NCI-H2081 (cell line): ENCODE measurements around the gene NKAIN2.
A peak's percentile ranks its signal among the peaks of the same experiment; 100 is the strongest.

ENCODE experiments used
- DNase-seq, 2 experiments: peaks; one replicate each; lab custom pipeline; 2025; lab: John Stamatoyannopoulos, UW

NKAIN2 gene

DNA sequence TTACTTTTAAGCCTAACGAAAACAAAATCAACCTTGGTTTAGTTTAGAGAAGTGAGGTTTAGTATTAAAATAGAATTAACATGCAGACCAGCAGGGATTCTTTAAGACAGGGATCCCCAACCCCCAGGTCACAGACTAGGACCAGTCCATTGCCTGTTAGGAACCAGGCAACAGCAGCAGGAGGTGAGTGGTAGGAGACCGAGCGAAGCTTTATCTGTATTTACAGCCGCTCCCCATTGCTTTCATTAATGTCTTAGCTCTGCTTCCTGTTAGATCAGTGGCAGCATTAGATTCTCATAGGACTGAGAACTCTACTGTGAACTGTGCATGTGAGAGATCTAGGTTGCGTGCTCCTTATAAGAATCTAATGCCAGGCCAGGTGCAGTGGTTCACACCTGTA, 225.9 kb downstream of the NKAIN2 start:
- DNase-seq = no peak

DNA sequence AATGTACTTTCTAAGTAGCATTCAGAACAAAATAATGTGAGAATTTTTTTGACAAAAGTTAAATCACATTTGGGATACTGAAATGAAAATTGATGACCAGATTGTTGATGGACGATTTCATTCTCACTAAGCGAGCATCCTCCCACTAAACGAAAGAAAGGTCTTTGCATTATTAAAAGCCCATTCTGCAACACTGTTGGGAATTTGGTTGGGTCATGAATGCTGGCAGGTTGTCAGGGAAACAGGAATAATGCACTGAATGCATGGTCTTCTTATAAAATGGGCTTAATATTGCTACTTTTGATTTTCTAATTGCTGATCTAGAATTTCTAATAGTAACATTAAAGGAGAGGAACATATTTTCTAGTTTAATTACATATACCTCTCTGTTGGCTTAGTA, 229.8 kb downstream of the NKAIN2 start:
- DNase-seq = peak in 1 of 2 experiments; percentile 4

DNA sequence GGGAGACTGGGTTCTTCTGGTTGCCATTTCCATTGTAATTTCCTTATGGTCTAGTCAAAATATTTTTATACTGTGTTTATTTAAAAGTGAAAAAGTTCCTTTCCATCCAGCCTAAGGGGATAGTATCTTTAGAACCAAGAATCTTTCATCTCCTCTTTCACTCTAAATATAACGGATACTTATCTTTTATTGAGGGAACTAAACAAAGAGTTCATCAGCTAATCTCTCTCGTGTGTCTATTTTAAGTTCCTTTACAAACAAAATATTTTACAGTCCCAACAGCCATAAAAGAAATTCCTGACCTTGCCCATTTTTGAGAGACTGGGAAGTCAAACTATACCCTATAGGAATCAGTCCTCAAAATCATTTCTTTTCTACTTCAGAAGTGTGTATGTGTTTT, 232.7 kb downstream of the NKAIN2 start:
- DNase-seq = no peak

DNA sequence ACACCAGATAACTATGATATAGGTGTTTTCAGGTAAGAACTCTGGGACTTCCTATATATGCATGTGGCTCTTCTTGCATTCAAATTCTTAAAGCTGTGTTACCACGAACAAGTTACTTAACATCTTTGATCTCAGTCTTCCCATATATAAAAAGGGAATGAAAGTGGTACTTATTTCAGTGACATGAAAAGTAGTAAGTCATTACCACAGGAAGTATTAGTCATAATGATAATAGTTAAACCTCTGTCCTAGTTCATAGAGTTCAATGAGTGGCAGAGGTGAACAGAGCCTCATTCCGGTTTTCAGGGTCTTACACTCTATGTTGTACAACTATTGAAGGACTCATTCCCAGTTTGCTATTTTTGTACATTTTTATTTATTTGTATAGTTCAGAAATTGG, 237.0 kb downstream of the NKAIN2 start:
- no peak for DNase-seq

DNA sequence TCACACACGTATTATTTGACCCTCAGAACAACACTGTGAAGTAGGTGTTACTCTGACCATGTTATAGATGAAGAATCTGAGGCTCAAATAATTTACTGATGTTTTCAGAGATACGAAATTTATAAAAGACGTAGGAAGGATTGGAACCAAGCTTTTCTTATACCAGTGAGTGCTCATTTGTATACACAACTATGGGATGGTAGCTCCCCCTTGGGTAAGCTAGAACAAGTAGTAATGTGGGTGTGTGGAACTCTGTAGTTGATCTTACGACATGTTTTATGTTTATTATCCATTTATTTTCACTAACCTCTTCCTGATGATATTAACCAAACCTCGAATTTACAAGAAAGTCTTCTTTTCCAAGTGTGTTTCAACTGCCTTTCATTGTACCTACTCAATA, 248.5 kb downstream of the NKAIN2 start:
- no peak for DNase-seq

DNA sequence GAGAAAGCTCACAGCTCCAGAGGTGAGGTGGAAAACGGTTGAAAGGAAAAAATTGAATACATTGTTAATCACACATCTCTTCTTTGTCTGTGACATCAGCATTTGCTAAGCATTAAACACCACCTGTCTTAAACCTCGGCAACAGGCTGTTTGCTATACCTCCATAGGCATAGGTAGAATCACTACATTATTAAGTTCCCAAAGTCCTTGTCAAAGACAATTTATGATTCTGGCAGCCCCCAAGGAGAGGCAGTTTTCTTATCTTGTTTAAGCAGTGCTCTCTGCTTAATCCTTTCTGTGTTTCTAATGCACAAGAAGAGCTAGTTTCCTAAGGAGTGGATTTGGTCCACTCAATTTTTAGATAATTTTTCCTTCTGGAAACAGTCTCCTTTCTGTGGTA, 249.7 kb downstream of the NKAIN2 start:
- DNase-seq = no peak

DNA sequence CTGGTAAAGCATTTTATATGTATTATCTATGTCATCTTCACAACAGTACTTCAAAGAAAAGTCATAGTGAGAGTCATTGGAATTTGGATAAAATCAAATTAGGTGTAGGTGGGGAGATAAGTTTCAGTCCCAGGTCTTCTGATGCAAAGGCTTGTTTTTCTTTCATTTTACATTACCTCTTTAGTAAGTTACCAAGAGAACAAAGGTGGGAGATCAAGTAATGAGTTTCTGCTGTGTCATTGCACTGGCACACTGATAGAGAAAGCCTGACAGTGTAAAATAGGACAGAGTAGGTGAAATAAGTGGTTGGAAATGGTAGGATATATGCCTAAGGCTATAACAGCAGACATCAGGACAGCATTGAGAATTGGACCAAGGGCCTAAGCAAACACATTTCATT, 250.4 kb downstream of the NKAIN2 start:
- no peak for DNase-seq

DNA sequence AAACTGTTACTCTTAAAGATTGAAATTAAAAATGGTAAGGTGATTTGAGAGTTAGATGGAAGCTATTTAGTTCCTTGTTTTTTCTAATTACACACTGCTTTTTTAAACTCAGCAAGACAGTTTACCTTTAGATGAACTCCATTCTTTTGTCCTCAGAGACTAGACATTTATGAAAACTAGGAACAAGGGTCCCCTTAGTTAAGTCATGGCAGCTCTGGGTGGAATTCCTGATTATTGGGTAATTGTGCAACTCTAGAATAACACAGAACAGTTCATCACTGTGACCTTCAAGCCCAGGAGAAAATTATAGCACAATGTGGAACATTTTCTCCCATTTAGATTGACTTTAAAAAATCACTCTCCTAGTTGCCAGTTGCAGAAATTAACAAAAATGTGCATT, 251.7 kb downstream of the NKAIN2 start:
- DNase-seq = peak in 1 of 2 experiments; percentile 16

DNA sequence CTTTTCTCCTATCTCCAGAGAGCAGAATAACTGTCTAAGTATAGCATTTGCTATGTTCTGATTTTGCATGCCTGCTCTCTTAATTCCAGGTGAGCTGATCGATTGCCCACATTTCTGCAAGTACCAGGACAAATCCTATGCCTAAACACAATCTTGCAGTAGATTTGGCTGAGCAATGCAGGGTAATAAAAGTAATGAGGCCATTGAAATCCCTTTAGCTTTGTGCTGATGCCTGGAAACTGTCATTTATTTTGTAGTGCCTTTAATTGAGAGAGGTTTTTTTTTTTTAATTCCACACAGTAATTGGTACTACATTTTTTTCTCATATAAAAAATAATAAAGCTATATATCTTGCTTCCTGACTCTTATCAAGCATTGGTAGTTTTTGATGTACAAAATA, 252.3 kb downstream of the NKAIN2 start:
- DNase-seq = peak; percentile 42 to 83

DNA sequence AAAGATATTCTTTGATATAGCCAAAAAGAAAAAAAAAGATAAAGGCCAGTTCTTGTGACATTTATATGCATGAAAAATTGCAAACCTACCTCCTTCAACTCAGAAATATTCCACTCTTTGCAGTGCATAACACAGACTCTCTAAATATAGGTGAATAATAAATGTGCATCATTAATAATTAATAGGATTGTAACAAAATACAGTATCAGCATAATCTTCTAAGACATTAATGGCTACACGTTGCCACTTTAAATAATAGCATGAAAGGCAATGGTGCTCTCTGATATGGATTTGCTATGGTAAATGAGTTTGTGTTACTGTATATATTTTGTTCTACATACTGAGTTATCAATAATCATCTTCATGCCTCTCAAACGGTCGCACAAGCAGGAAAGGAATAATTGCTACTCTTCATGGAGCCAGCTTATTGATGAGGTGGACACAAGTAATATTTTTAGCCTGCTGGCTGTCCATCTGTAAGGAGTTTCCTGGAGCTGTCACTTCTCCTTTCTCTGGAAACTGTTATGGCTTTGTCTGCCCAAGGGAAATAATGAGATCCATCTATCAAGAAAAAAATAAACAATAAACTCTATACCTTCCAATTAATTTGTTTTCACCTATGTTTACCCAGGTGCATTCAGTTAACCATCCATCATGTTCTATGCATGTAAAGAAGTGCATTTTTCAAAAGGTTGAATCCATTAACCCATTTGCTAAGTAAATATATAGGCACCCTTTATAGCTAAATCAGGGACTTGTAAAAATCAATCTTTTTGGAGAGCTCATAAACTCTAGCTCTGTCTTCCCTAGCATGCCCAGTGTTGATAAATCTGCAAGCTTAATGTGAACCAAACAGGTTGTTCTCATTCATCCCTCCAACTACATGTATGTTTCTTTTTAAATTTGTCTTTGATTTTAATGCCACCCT, 253.0 kb downstream of the NKAIN2 start:
- peak; percentile 70 to 94 for DNase-seq

DNA sequence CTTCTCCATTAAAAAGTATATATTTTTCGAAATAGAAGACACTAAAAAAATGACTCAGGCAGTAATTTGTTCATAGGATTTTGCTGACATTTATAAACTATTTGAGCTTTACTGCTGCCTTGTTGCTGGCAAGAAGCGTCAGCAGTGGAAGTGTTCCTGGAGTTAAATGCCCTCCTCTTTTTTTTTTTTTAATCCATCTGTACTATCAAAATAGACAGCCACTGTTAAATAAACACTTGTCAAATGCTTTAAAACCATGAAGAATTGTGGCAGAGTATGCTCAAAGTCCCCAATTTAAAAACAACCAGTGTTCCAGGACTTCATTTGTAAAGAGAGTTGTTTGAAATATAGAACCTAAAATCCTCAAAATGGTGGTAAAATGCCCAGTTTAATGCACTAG, 253.8 kb downstream of the NKAIN2 start:
- DNase-seq = peak in 1 of 2 experiments; percentile 64

DNA sequence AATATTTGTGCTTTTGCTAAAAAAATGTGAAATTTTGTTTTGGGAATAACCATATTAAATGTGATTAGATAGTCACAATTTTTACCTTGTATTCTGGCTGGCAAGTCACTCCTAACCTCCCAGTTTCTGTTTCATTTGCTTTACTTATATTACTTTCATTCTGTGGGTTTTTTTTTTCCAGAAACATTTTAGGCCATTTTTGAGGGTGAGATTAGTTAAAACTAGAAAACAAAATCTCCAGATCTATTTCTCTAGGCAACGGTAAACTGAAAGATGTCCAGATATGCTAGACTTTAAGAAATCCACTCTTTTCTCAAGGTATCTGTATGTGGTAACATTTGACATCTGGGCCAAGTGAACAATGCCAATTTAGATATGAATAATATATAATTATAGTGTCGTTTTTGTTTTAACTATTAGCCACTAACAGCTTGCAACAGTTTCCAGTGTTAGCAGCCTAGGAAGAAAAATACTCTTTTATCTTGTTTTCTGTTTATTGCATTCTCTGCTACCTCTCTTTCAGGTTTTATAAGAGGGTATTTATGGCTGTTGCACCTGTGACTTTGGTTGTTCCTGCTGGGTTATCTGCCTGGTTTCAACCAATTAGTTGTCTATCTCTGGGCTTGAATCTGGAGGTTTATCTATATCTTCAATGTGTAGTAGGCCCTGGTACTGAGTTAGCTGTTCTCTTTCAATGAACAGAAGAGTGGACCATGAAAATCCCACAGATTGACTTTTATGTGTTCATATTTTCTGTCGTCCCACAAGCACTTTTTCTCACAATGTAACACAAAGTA, 260.9 kb downstream of the NKAIN2 start:
- DNase-seq = no peak

DNA sequence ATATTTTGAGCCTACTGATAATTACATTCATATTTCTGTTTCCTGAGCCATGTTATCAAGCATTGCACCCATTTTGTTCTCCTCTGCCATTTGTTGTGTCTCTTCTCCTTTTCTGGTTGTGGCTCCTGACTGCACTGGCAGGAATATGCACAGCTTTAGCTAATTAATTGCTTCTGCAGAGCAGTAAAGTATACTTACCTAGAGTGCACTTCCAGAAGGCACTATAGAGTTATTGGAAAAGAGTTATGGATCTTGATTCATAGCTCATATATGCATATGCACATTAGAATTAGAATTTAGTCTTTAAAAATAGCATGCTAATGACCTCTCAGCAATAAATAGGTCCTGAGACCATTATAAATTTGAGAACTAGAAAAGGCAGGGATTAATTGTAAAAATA, 262.6 kb downstream of the NKAIN2 start:
- DNase-seq = peak in 1 of 2 experiments; percentile 13

DNA sequence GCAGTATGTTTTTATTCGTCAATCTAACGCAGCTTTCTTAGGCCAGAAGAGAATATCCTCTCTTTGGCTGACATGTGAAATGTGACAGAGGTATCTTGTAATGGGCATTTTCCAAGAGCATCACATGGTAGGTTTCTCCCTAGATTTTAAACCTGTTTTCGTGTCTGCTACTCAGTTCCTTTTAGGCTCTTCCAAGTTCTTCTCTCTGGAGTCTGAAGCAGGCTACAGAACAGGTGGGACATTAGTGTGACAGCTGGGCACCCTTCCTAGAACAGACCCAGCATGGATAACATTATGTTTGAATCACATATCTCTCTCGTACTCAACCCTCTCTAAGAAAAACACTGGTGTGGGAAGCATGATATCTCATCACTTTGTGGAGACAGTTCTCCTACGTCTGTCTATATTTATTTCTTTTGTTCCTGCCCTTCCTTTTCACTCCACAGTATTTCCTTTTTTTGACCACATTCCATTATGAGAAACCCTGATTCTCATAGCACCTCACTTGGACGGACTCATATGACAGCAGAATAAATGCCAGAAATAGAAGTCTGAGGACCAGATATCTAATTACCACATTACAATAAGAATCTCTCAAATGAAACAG, 263.4 kb downstream of the NKAIN2 start:
- peak in 1 of 2 experiments; percentile 17 for DNase-seq

DNA sequence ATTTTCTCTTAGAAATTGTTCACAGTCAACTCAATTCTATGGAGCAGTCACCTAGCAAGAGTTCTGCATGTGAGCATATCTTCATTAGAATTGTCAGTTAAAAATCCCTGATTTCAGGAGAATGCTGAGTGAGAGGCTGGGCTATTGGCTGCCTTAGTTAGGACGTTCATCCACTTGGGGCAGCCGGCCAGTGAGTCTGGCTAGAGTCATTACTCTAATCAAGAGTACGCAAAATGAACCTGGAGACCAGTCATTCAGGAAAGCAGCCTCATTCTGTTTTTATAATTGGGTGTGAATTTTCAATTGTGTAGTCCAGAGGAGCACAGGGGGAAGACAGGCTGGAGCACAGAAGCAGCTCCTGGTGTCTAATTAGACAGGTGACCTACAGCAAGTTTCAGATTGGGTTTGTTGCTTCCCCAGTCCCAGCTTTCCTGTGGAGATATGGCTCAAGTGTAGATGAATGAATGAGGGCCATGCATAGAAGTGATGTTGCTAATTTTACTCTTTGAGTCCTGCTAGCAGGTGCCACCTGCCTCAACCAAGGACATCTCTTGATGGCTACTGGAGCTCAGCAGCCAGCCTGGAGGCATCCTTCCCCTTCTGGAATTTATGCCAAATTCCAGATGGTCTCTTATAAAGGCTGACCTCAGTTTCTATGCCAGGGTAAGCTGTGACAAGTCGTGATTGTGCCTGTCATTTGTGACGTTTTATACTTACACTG, 265.7 kb downstream of the NKAIN2 start:
- DNase-seq = peak in 1 of 2 experiments; percentile 73

DNA sequence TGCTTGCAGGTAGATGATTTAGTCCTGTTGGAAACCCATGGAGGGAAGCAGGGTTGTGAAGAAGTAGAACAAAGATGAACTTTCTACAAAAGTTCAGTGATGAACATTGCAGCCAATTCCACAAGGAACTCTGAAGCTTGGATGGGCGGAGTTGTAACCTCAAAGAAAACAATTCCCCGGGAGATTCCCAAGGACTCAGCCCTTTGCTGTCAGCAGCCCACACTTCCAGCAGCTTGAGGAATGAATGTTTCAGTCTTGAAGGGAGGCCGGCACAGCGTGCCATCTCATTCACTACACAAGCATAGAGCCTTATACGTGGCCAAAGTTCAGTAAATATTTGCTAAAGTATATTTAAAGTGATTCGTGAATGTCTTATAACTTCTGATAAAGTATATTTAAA, 269.4 kb downstream of the NKAIN2 start:
- DNase-seq = no peak

DNA sequence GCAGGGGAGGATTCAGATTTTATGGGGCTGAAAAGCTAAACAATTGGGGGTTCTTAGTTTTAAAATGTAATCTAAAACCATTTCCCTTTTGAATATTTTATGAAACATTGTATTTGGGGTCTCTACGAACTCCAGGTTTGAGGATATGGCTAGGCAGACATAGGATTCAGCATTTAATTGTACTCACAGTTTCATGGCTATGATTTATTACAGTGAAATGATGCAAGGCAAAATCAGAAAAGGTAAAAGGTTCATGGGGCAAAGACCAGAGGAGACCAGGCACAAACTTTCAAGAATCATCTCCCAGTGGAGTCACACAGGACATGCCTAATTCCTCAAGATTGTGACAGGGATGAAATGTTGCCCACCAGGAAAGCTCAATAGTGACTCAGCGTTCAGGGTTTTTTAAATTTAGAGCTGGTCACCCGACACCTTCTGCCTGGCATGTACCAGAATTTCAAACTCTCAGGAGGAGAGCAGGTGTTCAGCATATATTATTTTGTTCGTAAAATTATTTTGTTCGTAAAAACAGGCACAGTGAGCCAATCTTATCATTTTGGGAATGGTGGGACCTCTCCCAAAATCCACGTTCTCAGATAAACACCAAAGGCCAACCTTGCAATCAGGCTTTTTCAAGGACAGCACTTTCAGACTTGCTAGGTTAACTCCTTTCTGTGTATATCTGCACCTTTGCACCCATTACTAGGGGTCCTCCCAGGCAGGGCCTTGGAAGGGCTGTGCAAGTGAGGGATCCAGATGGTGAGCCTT, 270.3 kb downstream of the NKAIN2 start:
- peak in 1 of 2 experiments; percentile 33 for DNase-seq

DNA sequence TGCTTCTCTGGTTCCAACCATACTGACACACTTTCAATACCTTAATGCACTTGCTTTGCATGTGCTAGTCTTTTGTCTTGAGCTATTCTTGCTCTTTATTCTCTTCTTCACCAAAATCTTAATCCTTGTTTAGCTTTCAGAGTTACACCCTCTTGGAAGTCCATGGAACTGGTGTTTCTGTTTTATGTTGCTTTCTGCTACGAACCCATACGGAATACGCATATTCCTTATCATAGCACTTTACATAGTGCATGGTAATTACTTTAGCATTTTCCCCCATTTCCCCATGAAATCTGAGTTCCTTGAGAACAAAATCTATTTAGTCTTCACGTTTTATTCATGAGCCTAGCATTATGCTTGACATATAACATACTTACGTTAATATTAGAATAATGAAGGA, 270.9 kb downstream of the NKAIN2 start:
- no peak for DNase-seq

DNA sequence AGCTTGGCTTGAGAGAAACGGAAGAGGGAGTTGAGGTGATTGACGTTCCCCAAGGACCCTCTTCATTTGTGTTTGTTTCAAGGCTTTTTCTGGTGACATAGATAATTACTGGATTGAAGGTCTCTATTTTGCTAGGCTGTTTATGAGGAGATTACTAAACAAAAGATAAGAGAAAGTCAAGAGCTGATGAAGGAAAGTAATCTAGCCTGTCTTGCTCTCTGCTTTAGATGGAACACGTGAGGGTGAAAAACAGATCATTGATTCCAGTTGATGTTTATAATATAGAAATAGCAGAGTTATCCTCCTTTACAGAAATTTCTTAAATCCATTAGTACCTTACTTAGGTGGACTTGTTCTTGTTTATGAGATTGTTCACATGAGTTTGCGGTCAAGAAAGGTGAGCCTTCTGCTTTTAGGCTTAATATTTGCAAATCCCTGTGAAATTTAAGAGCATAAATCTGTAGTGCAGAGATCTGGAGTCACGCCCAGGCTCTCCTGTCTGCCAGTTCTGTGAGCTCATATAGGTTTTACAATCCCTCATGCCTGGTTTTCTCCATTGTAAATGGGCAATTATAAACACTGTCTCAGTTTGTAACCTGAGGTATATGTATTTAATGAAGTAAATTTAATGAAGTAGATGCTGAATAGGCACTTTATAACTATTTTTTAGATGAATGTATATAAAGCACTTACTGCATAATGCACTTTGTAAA, 272.8 kb downstream of the NKAIN2 start:
- peak; percentile 45 to 82 for DNase-seq

DNA sequence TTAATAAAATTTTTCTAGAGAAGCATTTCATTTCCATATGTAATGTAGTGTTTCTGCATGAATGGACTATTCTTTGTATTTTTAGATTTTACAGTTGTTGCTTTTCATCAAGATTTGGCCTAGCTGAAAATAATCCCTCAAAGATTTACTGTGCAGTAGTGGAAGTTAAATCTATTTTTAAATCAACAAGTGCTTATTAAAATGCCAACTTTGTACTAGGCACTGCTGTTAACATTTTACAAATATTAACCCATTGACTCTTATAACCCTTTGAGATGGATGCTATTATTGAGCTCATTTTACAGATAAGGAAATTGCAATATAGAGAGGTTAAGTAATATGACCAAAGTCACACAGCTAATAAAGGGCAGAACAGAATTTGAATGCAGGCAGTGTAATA, 274.5 kb downstream of the NKAIN2 start:
- no peak for DNase-seq
